MM.1S (cell line): ENCODE data around the gene LCMT1.
"Not testable (repeated sequence)": the region's sequence is repeated elsewhere in the genome, so short reads cannot be mapped to it uniquely, and the experiment has no call there.

Experiments used
- DNase-seq: peaks from one replicate; pipeline ENCODE4 v3.0.0-alpha.2; 2015
- H2AFZ ChIP-seq: fragments of 300-600 bp; sonication (generic); 2 replicates; pipeline ENCODE4 v1.6.0; 2016; ENCODE audit warnings: antibody characterized with exemption, low read length
- H3F3A ChIP-seq: fragments of 300-600 bp; sonication (generic); 2 replicates; pipeline ENCODE4 v1.6.1; 2016; ENCODE audit warnings: mild to moderate bottlenecking, antibody characterized with exemption, low read length, moderate library complexity, mixed read lengths; ENCODE audit not compliant: insufficient read depth
- H3K27ac ChIP-seq: fragments of 300-600 bp; sonication (generic); 2 replicates; pipeline ENCODE4 v1.5.1; 2016; ENCODE audit warnings: mild to moderate bottlenecking, low read length
- H3K27me3 ChIP-seq: fragments of 300-600 bp; sonication (generic); replicated peaks from 2 replicates; pipeline ENCODE4 v1.6.0; 2016; ENCODE audit warnings: low read length; ENCODE audit not compliant: insufficient read depth
- H3K36me3 ChIP-seq: fragments of 300-600 bp; sonication (generic); replicated peaks from 2 replicates; pipeline ENCODE4 v1.6.1; 2016; ENCODE audit warnings: mild to moderate bottlenecking, low read length, mixed read lengths; ENCODE audit not compliant: insufficient read depth
- H3K4me1 ChIP-seq: fragments of 300-600 bp; sonication (generic); 2 replicates; pipeline ENCODE4 v1.6.1; 2016; ENCODE audit warnings: low read length, mixed read lengths
- H3K4me2 ChIP-seq: fragments of 300-600 bp; sonication (generic); 2 replicates; pipeline ENCODE4 v1.6.0; 2016; ENCODE audit warnings: low read depth, low read length
- H3K4me3 ChIP-seq: fragments of 300-600 bp; sonication (generic); 2 replicates; pipeline ENCODE4 v1.5.1; 2016; ENCODE audit warnings: low read length, mixed read lengths
- H3K79me2 ChIP-seq: fragments of 300-600 bp; sonication (generic); 2 replicates; pipeline ENCODE4 v1.6.1; 2016; ENCODE audit warnings: mixed run types, low read length, mixed read lengths
- H3K9ac ChIP-seq: fragments of 300-600 bp; sonication (generic); 2 replicates; pipeline ENCODE4 v1.6.1; 2016; ENCODE audit warnings: low read length, mixed read lengths
- H3K9me2 ChIP-seq: fragments of 300-600 bp; sonication (generic); replicated peaks from 2 replicates; pipeline ENCODE4 v1.6.1; 2016; ENCODE audit warnings: mild to moderate bottlenecking, low read length, mixed read lengths; ENCODE audit not compliant: insufficient read depth
- H3K9me3 ChIP-seq: fragments of 300-600 bp; sonication (generic); replicated peaks from 2 replicates; pipeline ENCODE4 v1.6.1; 2016; ENCODE audit warnings: mild to moderate bottlenecking, low read length, mixed read lengths; ENCODE audit not compliant: insufficient read depth
- H4K20me1 ChIP-seq: fragments of 300-600 bp; sonication (generic); 2 replicates; pipeline ENCODE4 v1.6.1; 2016; ENCODE audit warnings: mild to moderate bottlenecking, low read length, moderate library complexity, mixed read lengths; ENCODE audit not compliant: insufficient read depth
- CTCF ChIP-seq: fragments of 300-600 bp; sonication (generic); IDR thresholded peaks from 2 replicates; pipeline ENCODE4 v1.5.1; 2016; ENCODE audit warnings: antibody characterized with exemption, low read length, mixed read lengths
- EZH2 ChIP-seq: fragments of 300-600 bp; sonication (generic); optimal IDR thresholded peaks from 2 replicates; pipeline ENCODE3; 2017; ENCODE audit warnings: low read depth, mild to moderate bottlenecking, antibody characterized with exemption, low read length, mixed read lengths
- EZH2phosphoT487 ChIP-seq: fragments of 300-600 bp; sonication (generic); IDR thresholded peaks from 2 replicates; pipeline ENCODE4 v1.6.1; 2018; ENCODE audit warnings: antibody characterized with exemption, low read length

Gene LCMT1

GRCh38 chr16:25177512-25177830 lies 65.9 kb downstream of the LCMT1 start:
- no peak overlapping the region for H3K4me2 ChIP-seq
- H3K27ac ChIP-seq = no peak overlapping the region
- H3K4me1 ChIP-seq = no peaks in the 10 kb centered on the region
- H3K9me3 ChIP-seq = no peaks in the 10 kb centered on the region
- DNase-seq = no peak
- TF ChIP-seq EZH2 = no peak
- no peak for TF ChIP-seq EZH2phosphoT487
- no peak for TF ChIP-seq CTCF
- no peaks in the 10 kb centered on the region for H3F3A ChIP-seq
- no peaks in the 10 kb centered on the region for H3K9me2 ChIP-seq
- H3K79me2 ChIP-seq = no peaks in the 10 kb centered on the region
- no peak overlapping the region for H3K4me3 ChIP-seq
- no peak overlapping the region for H2AFZ ChIP-seq
- H3K9ac ChIP-seq = no peak overlapping the region
- H3K27me3 ChIP-seq = no peaks in the 10 kb centered on the region
- H4K20me1 ChIP-seq = no peaks in the 10 kb centered on the region
- H3K36me3 ChIP-seq = no peaks in the 10 kb centered on the region

- Histone ChIP-seq H3K4me3 (no peak overlapping the region), H4K20me1 (no peaks in the 10 kb centered on the region), H3K9me2 (no peaks in the 10 kb centered on the region), H2AFZ (no peak overlapping the region), H3K4me2 (no peak overlapping the region), H3F3A (no peaks in the 10 kb centered on the region), H3K27me3 (no peaks in the 10 kb centered on the region), H3K27ac (no peak overlapping the region), H3K4me1 (no peaks in the 10 kb centered on the region), H3K9me3 (no peaks in the 10 kb centered on the region), H3K36me3 (no peaks in the 10 kb centered on the region), H3K9ac (no peak overlapping the region), H3K79me2 (no peaks in the 10 kb centered on the region)
- no peak for DNase-seq
- TF ChIP-seq EZH2 (no peak), EZH2phosphoT487 (no peak), CTCF (no peak)
Measured at GRCh38 chr16:25177831-25178688, 66.5 kb downstream of the LCMT1 start.

- not testable (repeated sequence) for H3K27ac ChIP-seq, H3K79me2 ChIP-seq, H3K4me2 ChIP-seq, H3K9ac ChIP-seq, DNase-seq, H3K4me3 ChIP-seq, H3K36me3 ChIP-seq, H3K9me2 ChIP-seq, H4K20me1 ChIP-seq, H3K27me3 ChIP-seq, H3F3A ChIP-seq, H3K9me3 ChIP-seq, H2AFZ ChIP-seq, H3K4me1 ChIP-seq
Measured at GRCh38 chr16:25181236-25181635, 69.7 kb downstream of the LCMT1 start.

GRCh38 chr16:25184771-25185170 lies 73.2 kb downstream of the LCMT1 start:
- Histone ChIP-seq H2AFZ (no peak overlapping the region), H4K20me1 (no peaks in the 10 kb centered on the region), H3K36me3 (no peaks in the 10 kb centered on the region), H3K9me2 (no peaks in the 10 kb centered on the region), H3K27me3 (no peaks in the 10 kb centered on the region), H3K27ac (no peak overlapping the region), H3K4me1 (no peaks in the 10 kb centered on the region), H3K4me2 (no peak overlapping the region), H3K79me2 (no peaks in the 10 kb centered on the region), H3K9me3 (no peaks in the 10 kb centered on the region), H3K4me3 (no peak overlapping the region), H3K9ac (no peak overlapping the region), H3F3A (no peaks in the 10 kb centered on the region)
- no peak for DNase-seq
- no peak for TF ChIP-seq EZH2
- no peak for TF ChIP-seq CTCF
- TF ChIP-seq EZH2phosphoT487 = no peak
